GM21786 (cell line): ENCODE results near the gene SCNN1B.

Experiments
- ATAC-seq: cut with Tn5 transposase; IDR thresholded peaks from one replicate; pipeline ENCODE4 v1.9.1; 2021; ENCODE audit not compliant: unreplicated experiment

Gene SCNN1B

DNA sequence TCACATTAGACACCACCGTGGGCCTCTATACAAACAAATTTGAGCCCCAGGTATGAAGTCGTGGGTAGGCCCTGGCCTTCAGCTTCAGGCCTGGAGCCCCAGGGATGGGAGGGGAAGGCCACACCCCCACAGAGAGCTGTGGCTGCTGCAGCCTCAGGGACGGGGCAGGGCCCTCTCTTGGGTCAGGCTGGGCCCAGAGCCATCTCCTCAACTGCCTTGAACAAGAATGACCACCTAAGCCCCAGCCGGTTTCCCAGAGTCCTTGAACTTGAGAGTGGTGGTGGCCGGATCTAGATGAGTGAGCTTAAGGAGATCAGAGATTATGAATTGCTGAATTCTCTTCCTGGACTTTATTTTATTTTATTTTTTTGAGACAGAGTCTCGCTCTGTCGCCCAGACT is 18.6 kb downstream of the SCNN1B start:
- ATAC-seq: no peak

DNA sequence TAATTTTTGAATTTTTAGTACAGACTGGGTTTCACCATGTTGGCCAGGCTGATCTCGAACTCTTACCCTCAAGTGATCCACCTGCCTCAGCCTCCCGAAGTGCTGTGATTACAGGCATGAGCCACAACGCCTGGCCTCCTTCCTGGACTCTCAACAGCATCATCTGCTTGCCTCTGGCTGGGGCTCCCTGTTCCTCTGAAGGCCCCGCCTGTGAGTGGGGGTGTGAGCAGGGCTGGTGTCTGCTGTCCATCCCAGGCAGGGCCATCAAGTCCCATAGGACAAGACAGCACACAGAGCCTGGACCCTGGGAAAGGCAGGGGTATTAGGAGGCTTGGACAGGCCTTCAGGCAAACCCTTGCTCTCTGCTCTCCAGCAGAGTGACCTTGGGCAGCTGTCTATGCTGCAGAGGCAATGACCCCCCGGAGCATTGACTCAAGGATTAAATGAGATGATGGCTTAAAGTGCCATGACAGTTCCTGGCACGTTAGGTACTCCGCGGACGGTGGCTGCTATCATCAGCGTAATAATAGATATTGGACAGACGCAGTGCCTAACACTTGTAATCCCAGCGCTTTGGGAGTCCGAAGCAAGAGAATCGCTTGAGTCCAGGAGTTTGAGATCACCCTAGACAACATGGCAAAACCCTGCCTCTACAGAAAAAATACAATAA is 19.2 kb downstream of the SCNN1B start:
- ATAC-seq: no peak

DNA sequence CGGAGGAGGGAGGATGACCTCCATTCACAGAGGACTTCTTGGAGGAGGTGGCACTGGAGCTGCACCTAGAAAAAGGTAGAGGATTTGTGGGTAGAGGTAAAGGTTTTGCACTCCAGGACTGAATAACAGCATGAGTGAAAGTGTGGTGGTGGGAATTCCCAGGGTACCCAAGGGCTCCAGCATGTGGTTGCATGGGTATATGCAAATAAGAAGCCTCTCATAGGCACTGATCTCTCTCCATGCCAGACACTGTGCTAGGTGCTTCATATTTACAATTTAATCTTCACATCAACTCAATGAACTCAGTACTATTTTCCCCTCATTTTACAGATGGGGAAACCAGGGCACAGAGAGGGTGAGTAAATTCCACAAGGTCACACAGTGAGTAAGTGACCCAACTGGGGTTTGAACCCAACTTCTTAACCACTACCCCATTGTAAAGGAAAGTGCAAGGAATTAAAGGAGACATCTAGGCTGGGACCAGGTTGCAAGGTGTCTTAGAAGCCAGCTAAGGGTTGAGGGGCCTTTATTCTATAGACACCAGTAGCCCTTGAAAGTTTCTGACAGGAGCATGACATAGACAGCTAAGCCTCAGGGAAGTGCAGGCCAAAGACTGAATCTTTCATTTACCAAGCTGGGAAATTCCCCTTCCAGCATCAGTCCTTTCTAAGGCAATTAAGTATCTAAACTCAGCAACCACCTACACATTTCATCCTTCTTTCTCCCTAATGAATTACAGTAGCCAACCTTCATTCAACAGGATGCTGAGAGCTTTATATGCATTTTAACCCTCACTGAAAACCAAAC is 21.3 kb downstream of the SCNN1B start:
- no peak for ATAC-seq

DNA sequence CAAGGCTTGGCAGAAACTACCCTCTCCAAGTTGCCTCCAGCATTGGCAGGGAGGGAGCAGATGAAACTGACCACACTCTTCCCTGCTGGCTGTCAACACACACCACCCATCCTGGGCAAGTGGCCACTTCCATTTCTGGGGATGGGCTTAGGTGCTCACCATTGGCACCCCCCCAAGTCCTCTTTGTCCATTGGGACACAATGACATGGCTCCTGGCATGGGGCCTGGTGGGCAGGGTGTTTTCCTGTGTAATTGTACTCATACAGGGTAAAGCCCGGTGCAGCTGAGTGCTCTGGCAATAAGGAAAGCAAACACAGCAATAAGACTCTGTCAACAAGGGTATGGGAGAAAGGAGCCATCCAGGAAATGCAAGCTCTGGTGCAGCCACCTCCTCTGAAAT is 22.6 kb downstream of the SCNN1B start:
- no peak for ATAC-seq

DNA sequence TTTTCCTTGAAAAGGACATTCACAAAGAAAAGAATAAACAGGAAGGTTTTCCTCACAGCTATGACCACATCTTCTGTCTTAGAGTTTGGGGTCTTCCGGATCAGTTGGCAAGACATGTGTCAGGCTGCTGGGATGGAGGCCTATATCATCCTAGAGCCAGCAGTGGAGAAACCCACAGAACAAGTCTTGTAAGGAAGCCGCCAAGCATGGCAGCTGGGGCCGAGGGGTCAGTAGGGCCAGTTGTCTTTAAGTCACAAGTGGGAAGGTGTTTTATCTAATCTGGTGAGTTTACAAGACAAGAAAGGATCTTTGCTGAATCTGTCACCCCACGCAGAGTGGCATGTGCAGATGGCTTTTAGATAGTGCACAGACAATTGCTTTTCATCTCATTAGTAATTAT is 25.7 kb downstream of the SCNN1B start:
- ATAC-seq: no peak

DNA sequence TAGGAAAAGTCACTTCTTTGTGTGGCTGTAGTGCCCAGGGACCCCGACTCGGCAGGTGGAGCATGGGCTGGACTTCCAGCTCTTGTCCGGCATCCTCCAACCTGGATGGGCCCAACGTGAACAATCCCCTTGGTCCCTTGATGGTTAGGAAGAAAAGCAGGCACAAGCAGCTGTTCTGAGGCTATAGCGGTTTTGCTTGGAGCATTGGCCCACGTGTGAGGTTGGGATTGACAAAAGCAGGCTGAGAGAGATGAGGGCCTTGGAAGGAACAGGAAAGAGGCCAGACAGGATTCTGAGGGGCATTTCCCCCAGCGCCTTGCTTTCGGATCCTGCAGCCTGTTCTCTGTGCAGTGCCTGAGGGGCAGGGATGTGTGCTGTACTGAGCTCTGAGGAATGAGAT is 28.1 kb downstream of the SCNN1B start:
- ATAC-seq: no peak

DNA sequence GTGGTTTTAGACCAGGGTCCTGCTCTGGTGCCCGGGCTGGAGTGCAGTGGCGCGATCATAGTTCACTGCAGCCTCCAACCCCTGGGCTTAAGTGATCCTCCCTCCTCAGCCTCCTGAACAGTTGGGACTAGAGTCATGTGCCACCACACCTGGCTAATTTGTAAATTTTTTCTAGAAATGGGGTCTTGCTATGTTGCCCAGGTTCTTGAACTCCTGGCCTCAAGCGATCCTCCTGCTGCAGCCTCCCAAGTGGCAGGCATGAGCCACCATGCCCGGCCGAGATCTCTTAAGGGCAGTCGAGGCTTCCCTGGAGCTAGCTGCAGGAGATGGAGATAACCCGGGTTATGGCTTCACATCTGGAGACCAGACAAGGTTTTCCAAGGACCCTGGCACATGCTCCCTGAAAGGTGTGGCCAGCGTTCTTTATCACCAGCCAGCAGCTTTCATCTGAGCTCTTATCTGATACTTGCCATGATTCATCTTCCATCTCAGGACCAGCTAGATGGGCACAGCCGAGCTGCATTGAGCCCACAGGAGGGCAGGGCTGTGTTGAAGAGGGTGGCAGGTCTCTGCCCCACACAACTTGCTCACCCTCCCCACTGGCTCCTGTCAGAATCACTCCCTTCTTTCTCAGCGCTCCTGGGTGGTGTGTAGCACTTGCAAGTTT is 28.6 kb downstream of the SCNN1B start:
- no peak for ATAC-seq

DNA sequence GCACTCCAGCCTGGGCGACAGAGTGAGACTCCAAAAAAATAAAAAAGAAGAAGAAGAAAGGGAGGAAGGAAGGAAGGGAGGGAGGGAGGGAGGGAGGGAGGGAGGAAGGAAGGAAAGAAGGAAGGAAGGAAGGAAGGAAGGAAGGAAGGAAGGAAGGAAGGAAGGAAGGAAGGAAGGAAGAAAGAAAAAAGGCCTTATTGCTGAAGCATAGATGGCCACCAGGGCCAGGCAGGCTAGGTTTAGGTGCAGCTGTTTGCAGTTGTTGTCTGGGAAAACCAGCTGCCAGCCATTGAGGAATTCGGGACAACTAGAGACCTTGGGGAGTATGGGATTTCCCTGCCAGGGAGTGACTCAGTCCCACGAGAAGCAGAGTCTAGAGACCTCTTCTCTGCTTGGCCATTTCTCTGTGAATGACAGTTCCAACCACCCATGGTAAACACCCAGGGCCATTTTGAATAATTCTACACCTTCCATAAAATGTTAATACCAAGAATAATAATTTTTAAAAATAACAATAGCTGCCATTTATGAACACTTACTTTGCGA is 31.0 kb downstream of the SCNN1B start:
- ATAC-seq: no peak

DNA sequence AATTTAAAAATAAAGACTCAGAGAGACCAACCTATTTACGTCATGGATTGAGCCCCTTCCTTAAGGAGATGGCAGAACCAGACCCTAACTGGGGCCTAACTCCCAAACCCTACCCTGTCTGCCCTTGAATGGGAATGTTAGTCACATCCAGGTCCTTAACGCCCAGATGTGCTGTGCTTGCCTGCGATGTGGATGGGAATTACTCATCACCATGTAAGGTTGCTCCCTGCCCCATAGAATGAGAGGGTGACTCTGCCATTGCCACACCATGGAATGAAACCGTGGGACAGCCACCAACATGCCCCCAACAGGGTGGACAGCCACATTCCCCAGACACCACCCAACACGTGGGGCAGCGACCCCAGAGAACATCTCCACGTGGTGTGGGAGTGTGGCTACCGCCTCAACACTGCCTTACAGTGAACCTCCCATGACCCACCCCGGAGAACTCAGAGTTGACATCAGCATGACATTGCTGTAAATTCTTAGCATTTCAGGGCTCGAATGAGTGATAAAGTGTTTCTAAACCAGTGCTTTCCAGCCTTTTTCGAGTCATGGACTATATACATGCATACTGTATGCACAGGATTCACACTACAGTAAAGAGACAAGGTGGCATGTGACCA is 31.8 kb downstream of the SCNN1B start:
- ATAC-seq: no peak

DNA sequence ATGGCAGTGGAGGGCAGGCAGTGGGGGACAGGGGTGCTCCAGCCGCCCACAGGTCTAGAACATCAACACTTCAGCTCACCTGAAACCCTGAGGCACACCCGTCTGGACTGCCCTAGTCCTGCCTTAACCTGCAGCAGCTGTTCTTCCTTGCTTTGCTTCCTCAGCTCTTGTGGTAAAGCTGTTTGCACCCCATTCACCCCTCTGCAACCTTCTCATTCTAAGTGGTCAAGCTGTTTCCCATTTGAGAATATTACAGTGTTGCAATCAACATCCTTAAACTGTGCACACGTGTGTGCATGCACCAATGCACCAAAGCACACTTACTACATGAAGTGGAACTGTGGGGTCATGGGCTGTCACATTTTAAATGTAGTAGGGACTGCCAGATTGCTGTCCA is 32.4 kb downstream of the SCNN1B start:
- ATAC-seq: no peak

DNA sequence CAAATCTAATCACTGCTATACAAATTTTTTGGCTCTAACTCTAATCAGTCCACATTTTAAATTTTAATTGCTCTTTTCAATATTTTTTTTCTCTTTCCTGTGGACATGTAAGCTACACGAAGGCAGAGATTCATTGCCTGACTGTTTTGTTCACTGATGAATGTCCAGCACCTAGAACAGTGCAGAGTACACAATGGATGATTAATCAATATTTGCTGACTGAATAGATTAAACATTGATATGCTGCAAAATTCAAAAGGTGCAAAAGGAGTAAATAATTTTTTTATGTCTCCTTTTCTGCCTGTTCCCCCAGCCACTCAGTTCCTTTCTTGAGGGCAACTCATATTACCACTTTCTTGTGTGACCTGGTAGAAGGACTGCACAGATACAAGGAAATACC is 32.8 kb downstream of the SCNN1B start:
- no peak for ATAC-seq

DNA sequence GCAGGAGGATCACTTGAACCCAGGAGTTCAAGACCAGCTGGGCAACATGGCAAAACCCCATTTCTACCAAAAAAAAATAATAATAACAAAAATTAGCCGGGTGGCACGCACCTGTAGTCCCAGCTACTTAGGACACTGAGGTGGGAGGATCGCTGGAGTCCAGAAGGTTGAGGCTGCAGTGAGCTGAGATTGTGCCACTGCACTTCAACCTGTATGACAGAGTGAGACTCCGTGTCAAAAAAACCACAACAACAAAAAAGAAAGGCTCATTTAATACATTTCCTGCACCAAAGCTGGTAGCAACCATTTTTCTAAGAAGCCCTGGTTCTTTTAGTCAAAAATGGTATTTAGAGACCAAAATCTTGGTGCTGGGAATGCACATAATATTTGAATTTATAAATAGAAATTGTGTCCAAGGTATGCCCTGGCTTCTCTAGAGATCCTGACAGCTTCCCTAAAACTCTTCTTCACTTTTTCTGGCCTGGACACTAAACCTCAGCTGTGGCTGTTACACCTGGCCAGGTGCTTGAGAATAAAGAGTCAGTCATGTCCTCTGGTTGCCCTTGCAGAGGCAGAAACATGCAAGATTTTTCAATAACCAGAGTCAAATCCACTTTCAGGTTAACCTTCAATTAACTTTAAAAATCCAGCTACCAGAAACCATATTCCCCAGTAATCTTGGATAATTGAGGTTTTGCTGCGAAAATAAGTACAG is 35.9 kb downstream of the SCNN1B start:
- no peak for ATAC-seq

DNA sequence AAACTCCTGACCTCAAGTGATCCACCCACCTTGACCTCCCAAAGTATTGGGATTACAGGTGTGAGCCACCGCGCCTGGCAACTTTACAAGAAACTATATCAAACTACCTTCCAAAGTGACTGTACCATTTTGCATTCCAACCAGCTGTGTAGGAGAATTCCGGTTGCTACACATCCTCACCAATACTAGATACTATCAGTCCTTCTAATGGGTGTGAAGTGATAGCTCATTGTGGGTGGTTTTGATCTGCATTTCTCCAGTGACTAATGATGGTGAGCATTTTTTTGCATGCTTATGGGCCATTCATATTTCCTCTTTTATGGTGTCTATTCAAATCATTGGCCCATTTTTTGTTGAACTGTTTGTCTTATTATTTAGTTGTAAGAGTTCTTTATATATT is 37.7 kb downstream of the SCNN1B start:
- no peak for ATAC-seq

DNA sequence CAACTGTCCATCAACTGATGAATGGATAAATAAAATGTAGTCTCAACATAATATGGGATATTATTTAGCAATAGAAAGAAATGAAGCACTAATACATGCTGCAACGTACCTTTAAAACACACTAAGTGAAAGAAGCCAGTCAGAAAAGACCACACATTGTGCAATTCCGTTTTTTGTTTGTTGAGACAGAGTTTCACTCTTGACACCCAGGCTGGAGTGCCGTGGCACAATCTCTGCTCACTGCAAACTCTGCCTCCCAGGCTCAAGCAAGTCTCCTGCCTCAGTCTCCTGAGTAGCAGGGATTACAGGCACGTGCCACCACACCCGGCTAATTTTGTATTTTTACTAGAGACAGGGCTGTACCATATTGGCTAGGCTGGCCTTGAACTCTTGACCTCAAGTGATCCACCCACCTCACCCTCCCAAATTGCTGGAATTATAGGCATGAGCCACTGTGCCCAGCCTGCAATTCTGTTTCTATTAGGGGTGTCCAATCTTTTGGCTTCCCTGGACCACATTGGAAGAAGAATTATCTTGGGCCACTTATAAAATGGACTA is 40.1 kb downstream of the SCNN1B start:
- ATAC-seq: no peak

DNA sequence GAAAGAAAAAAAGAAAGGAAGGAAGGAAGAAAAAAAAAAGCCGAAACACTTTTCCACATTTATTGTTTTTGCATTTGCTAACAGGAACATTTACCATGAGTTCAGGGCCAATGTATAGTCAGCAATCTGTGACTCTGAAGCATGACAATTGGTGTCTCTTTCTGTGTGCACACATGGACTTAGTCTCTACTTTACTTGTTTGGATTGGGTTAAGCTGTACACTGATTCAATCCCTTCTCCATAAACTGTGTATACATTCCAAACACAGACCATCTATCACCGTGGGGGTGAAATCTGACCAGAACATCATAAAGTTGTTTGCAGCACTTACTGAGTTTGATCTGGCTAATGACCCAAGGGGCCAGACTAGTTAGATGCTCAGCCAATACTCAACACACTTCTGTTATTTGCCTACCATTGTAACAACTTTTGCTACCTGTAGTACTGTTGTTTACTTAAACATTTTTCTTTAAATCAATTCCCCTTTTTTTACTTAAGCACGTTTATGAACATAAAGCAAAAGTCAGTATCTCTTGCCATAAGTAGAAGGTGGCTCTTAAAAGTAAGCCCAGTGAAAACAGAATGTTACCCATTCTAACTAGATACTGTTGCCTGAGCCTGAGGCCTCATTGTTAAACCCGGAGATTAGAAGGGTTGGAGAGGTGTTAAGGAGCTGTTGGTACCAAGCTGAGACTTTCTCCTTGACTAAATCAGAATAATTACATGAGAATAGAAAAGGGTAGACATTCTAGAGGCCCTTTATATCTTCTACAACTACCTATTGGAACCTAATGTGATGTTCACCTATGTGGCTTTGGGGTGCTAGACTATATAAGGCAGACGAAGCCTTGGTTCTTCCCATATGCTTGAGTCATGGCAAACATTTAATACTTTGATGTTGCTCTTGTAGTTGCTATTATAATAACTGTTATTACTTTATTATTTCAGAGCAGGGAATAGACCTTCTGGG is 41.8 kb downstream of the SCNN1B start:
- no peak for ATAC-seq

DNA sequence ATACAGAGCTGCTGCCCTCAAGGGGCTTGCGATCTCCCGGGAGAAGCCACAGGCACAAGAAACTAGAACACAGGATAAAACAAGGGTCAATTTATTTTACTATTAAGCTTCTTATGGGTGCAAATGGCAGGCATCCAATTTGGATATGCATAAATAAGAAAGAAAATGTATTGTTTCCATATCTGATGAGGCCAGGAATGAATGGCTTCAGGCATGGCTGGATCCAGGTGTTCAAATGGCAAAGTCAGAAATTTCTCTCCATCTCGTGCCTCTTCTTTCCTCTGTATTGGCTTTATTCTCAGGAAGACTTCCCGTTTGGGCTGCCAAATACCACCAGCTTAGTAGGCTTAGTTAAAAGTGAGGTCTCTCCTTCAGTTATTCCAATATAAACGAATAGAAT is 43.1 kb downstream of the SCNN1B start:
- ATAC-seq: no peak

DNA sequence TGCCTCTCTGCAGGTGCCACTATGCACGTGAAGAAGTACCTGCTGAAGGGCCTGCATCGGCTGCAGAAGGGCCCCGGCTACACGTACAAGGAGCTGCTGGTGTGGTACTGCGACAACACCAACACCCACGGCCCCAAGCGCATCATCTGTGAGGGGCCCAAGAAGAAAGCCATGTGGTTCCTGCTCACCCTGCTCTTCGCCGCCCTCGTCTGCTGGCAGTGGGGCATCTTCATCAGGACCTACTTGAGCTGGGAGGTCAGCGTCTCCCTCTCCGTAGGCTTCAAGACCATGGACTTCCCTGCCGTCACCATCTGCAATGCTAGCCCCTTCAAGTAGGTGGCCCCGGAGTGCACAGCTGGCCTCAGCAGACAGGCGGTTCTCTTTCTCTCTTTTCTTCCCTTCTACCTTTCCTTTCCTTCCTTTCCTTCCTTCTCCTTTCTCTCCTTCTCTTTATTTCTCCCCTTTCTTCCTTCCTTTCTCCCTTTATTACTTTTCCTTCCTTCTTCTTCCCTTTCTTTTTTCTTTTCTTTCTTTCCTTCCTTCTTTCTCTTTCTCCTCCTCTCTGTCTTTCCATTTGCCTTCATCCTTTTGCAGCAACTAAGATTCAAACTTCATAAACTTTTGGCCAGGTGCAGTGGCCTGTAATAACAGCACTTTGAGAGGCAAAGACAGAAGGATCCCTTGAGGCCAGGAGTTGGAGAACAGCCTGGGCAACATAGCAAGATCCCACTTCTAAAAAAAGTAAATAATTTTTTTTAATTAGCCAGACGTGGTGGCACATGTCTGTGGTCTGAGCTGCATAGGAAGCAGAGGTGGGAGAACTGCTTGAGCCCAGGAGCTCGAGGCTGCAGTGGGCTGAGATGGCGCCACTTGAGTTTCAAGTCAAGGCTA is 46.7 kb downstream of the SCNN1B start:
- no peak for ATAC-seq

DNA sequence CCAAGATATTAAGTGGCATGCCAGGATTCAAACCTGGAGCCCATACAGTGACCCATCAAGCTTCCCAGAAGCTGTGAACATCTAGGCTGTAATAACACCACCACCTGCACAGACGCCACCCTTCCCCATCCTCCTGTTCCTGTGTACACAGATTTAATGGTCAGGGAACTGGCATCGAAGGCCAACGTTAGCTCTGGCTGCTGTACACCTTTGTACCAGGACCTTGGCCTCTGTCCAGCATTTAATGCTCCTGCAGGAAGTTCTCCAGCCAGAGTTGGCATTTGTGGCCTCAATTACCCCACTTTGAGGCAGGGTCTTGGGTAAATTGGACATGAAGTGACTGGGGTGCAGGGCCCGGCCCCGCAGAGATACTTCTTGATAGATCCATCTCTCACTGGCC is 49.3 kb downstream of the SCNN1B start:
- no peak for ATAC-seq
